GM12878 (cell line): ENCODE measurements around the gene ZNF276. TPM values are rescaled to one million over a fixed set of nuclear protein-coding genes. Genes with fewer than 3 reads are reported as not detected.

Experiments used
- ASH2L ChIP-seq: fragments of 300-600, 200-600 bp; sonication (generic); IDR thresholded peaks from 2 replicates; pipeline ENCODE4 v1.6.1; 2017; ENCODE audit warnings: low read depth, mild to moderate bottlenecking, borderline replicate concordance
- CREM ChIP-seq: IDR thresholded peaks from 2 replicates; pipeline ENCODE4 v1.6.1; 2014; ENCODE audit warnings: antibody characterized with exemption, low read depth
- EED ChIP-seq: sonication (generic); IDR thresholded peaks from 2 replicates; pipeline ENCODE4 v1.6.1; 2016; ENCODE audit warnings: antibody characterized with exemption, low read depth
- ESRRA ChIP-seq: IDR thresholded peaks from 2 replicates; pipeline ENCODE4 v1.6.1; 2012; ENCODE audit warnings: mild to moderate bottlenecking, low read length, improper control_type of control experiment
- FOS ChIP-seq: IDR thresholded peaks from 3 replicates; pipeline ENCODE4 v1.6.1; 2011; ENCODE audit warnings: borderline replicate concordance; ENCODE audit not compliant: insufficient read length; ENCODE audit errors: extremely low read depth
- JUNB ChIP-seq: IDR thresholded peaks from 2 replicates; pipeline ENCODE4 v1.6.1; 2016; ENCODE audit warnings: antibody characterized with exemption, mild to moderate bottlenecking
- KAT2A ChIP-seq: conservative IDR thresholded peaks from 2 replicates; pipeline ENCODE4 v1.6.1; 2011; ENCODE audit warnings: low read depth, low read length; ENCODE audit not compliant: control insufficient read depth
- MLLT1 ChIP-seq: fragments of 450-650 bp; IDR thresholded peaks from 2 replicates; pipeline ENCODE4 v1.6.1; 2016; ENCODE audit warnings: mild to moderate bottlenecking
- MTA2 ChIP-seq: fragments of 450-650 bp; IDR thresholded peaks from 2 replicates; pipeline ENCODE4 v1.6.1; 2016; ENCODE audit warnings: low read depth, mild to moderate bottlenecking, moderate library complexity
- MXI1 ChIP-seq: fragments of 150-350 bp; IDR thresholded peaks from 2 replicates; pipeline ENCODE4 v1.6.1; 2011; ENCODE audit warnings: low read depth, mild to moderate bottlenecking, inconsistent platforms, low read length, improper control_type of control experiment
- NBN ChIP-seq: fragments of 450-650 bp; IDR thresholded peaks from 2 replicates; pipeline ENCODE4 v1.6.1; 2016
- NFXL1 ChIP-seq: fragments of 450-650 bp; IDR thresholded peaks from 2 replicates; pipeline ENCODE4 v1.6.1; 2017; ENCODE audit warnings: antibody characterized with exemption, mild to moderate bottlenecking, borderline replicate concordance
- NFYB ChIP-seq: IDR thresholded peaks from 2 replicates; pipeline ENCODE4 v1.6.1; 2011; ENCODE audit warnings: low read depth, mild to moderate bottlenecking, low read length, improper control_type of control experiment, moderate library complexity; ENCODE audit not compliant: insufficient read depth
- NRF1 ChIP-seq: conservative IDR thresholded peaks from 2 replicates; pipeline ENCODE4 v1.6.1; 2011; ENCODE audit warnings: mild to moderate bottlenecking, low read depth, low read length, improper control_type of control experiment
- POLR2A ChIP-seq: IDR thresholded peaks from 2 replicates; pipeline ENCODE4 v1.6.1; 2011; ENCODE audit warnings: low read depth, mild to moderate bottlenecking, low read length
- RELA ChIP-seq: fragments of 450-650 bp; IDR thresholded peaks from 2 replicates; pipeline ENCODE4 v1.8.0; 2014; ENCODE audit warnings: borderline replicate concordance; ENCODE audit not compliant: partially characterized antibody
- SIX5 ChIP-seq: IDR thresholded peaks from 2 replicates; pipeline ENCODE4 v1.6.1; 2011; ENCODE audit warnings: mild to moderate bottlenecking, low read depth, low read length, moderate library complexity; ENCODE audit not compliant: severe bottlenecking
- SKIL ChIP-seq: fragments of 450-650 bp; IDR thresholded peaks from 2 replicates; pipeline ENCODE4 v1.6.1; 2017; ENCODE audit warnings: mild to moderate bottlenecking, low read depth, inconsistent platforms; ENCODE audit not compliant: poor library complexity, severe bottlenecking
- SMC3 ChIP-seq: IDR thresholded peaks from 2 replicates; pipeline ENCODE4 v1.6.1; 2011; ENCODE audit warnings: low read length, improper control_type of control experiment, borderline replicate concordance
- SP1 ChIP-seq: IDR thresholded peaks from one replicate; pipeline ENCODE4 v1.6.1; 2011; ENCODE audit warnings: low read depth, low read length
- SPI1 ChIP-seq: IDR thresholded peaks from 2 replicates; pipeline ENCODE4 v1.6.1; 2011; ENCODE audit warnings: low read depth, mild to moderate bottlenecking, low read length, moderate library complexity, borderline replicate concordance; ENCODE audit not compliant: insufficient read depth
- TAF1 ChIP-seq: IDR thresholded peaks from 2 replicates; pipeline ENCODE4 v1.6.1; 2011; ENCODE audit warnings: mild to moderate bottlenecking, low read depth, low read length, borderline replicate concordance
- ZNF622 ChIP-seq: fragments of 450-650 bp; IDR thresholded peaks from 2 replicates; pipeline ENCODE4 v1.6.1; 2017; ENCODE audit warnings: mild to moderate bottlenecking, inconsistent platforms
- polyA plus RNA-seq, 11 experiments: library from polyadenylated mRNA; depleted of rRNA in 4 of 11; unstranded in 6 of 11; stranded (reverse) in 5 of 11; fragments of >200 nt; fragmentation: Nextera tagmentation in 4 of 11; fragmentation: Illumina TruSeq in 1 of 11; extraction: Ambion mirVana in 4 of 11; extraction: Trizol in 1 of 11; gene quantifications; 1 replicate in 1 of 11; 2 replicates in 10 of 11; pipeline versions ENCODE4 v1.2.1 to v1.2.3, GENCODE V29; 2011 to 2016; ENCODE audit warnings: inconsistent platforms in 2 of 11, missing spikeins in 2 of 11, low read depth in 1 of 11
- total RNA-seq, 4 experiments: library from RNA; depleted of rRNA in 3 of 4; stranded (reverse); fragments of >200 nt in 3 of 4; fragmentation: Illumina TruSeq in 1 of 4; extraction: Trizol in 1 of 4; gene quantifications; 2 replicates each; pipeline versions ENCODE4 v1.2.1 to v1.2.3, GENCODE V29; 2013 to 2021
- TF ChIP-seq, protein P1 (sequence below): IDR thresholded peaks from 2 replicates; pipeline ENCODE4 v1.6.1; 2011; ENCODE audit warnings: low read depth, low read length, improper control_type of control experiment, borderline replicate concordance
- TF ChIP-seq, protein P2 (sequence below): fragments of 450-650 bp; IDR thresholded peaks from 2 replicates; pipeline ENCODE4 v1.6.1; 2018; ENCODE audit warnings: mild to moderate bottlenecking, low read depth, moderate library complexity; ENCODE audit not compliant: partially characterized antibody

ZNF276 gene
- total and polyA plus RNA-seq, 10 of the 15 experiments (the other 5 are each of a cell fraction or from before 2014, with no cell fraction given), result 0.27 to 22.7 (median 8.7) TPM

- TF ChIP-seq MLLT1 (peak; percentile 68), JUNB (peak; percentile 86), POLR2A (peak; percentile 69; the same call in 1 of the 2 replicates), SIX5 (no peak), MTA2 (peak; percentile 81), SPI1 (peak; percentile 100), RELA (no peak), MXI1 (no peak; the same call in 1 of the 2 replicates), SP1 (peak; percentile 7), FOS (no peak), NRF1 (no peak), SMC3 (no peak), TAF1 (peak; percentile 51), NFXL1 (no peak), ASH2L (0 out of 2 replicates have a peak, but pooled peaks have one; percentile 40), ZNF622 (no peak), CREM (peak; percentile 88), ESRRA (no peak), EED (peak; percentile 82), NBN (peak; percentile 91; the same call in 1 of the 2 replicates), KAT2A (no peak), NFYB (no peak), SKIL (peak; percentile 77)
- TF ChIP-seq, protein P1, sequence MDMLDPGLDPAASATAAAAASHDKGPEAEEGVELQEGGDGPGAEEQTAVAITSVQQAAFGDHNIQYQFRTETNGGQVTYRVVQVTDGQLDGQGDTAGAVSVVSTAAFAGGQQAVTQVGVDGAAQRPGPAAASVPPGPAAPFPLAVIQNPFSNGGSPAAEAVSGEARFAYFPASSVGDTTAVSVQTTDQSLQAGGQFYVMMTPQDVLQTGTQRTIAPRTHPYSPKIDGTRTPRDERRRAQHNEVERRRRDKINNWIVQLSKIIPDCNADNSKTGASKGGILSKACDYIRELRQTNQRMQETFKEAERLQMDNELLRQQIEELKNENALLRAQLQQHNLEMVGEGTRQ, result no peak
- TF ChIP-seq, protein P2, sequence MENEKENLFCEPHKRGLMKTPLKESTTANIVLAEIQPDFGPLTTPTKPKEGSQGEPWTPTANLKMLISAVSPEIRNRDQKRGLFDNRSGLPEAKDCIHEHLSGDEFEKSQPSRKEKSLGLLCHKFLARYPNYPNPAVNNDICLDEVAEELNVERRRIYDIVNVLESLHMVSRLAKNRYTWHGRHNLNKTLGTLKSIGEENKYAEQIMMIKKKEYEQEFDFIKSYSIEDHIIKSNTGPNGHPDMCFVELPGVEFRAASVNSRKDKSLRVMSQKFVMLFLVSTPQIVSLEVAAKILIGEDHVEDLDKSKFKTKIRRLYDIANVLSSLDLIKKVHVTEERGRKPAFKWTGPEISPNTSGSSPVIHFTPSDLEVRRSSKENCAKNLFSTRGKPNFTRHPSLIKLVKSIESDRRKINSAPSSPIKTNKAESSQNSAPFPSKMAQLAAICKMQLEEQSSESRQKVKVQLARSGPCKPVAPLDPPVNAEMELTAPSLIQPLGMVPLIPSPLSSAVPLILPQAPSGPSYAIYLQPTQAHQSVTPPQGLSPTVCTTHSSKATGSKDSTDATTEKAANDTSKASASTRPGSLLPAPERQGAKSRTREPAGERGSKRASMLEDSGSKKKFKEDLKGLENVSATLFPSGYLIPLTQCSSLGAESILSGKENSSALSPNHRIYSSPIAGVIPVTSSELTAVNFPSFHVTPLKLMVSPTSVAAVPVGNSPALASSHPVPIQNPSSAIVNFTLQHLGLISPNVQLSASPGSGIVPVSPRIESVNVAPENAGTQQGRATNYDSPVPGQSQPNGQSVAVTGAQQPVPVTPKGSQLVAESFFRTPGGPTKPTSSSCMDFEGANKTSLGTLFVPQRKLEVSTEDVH, result no peak
Measured at GRCh38 chr16:89764711-89765201, 43.4 kb downstream of the ZNF276 start (continued).
